HUES6 (cell line): ENCODE measurements around the gene MSANTD1.

Experiments used
- H3K27ac ChIP-seq: 2 replicates; pipeline ENCODE4 v1.7.0; 2013; ENCODE audit warnings: low read depth, mild to moderate bottlenecking, low read length, inconsistent platforms
- H3K27me3 ChIP-seq: 2 replicates; pipeline ENCODE4 v1.6.1; 2013; ENCODE audit warnings: low read length; ENCODE audit not compliant: control insufficient read depth, insufficient read depth
- H3K36me3 ChIP-seq: 2 replicates; pipeline ENCODE4 v1.6.1; 2013; ENCODE audit warnings: low read length; ENCODE audit not compliant: control insufficient read depth, insufficient read depth
- H3K4me1 ChIP-seq: 2 replicates; pipeline ENCODE4 v1.6.1; 2013; ENCODE audit warnings: low read length; ENCODE audit not compliant: control insufficient read depth, insufficient read depth
- H3K4me3 ChIP-seq: 2 replicates; pipeline ENCODE4 v1.5.1; 2013; ENCODE audit warnings: low read depth, low read length
- H3K9ac ChIP-seq: one replicate; pipeline ENCODE4 v1.6.1; 2013; ENCODE audit warnings: mild to moderate bottlenecking, low read length
- H3K9me3 ChIP-seq: 2 replicates; pipeline ENCODE4 v1.6.1; 2013; ENCODE audit warnings: low read depth, low read length; ENCODE audit not compliant: control insufficient read depth, insufficient read depth

Gene MSANTD1

DNA sequence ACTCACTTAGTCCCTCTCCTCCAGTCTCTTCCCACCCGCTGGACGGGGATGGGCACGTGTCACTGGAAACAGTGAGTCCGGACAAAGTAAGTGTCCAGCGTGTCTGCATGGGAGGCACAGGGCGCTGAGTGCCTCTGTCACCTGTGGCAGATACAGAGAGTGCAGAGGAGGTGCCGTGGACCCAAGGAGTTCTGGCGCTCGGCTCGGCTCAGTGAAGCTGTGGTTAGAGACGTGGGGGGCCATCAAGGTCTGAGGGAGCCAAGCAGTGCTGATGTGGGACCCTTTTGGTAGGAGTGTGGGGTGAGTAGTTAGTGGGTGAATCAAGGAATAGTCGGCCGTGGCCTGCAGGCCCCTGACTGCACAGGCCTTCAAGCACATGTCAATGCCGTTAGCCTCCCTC is 40.1 kb upstream of the MSANTD1 start:
- Histone ChIP-seq H3K4me3 (no peak overlapping the region), H3K9ac (no peak overlapping the region), H3K27ac (no peak overlapping the region), H3K27me3 (no peaks in the 10 kb centered on the region), H3K4me1 (no peaks in the 10 kb centered on the region), H3K9me3 (no peaks in the 10 kb centered on the region), H3K36me3 (peaks cover 78% of the 10 kb centered on the region)

DNA sequence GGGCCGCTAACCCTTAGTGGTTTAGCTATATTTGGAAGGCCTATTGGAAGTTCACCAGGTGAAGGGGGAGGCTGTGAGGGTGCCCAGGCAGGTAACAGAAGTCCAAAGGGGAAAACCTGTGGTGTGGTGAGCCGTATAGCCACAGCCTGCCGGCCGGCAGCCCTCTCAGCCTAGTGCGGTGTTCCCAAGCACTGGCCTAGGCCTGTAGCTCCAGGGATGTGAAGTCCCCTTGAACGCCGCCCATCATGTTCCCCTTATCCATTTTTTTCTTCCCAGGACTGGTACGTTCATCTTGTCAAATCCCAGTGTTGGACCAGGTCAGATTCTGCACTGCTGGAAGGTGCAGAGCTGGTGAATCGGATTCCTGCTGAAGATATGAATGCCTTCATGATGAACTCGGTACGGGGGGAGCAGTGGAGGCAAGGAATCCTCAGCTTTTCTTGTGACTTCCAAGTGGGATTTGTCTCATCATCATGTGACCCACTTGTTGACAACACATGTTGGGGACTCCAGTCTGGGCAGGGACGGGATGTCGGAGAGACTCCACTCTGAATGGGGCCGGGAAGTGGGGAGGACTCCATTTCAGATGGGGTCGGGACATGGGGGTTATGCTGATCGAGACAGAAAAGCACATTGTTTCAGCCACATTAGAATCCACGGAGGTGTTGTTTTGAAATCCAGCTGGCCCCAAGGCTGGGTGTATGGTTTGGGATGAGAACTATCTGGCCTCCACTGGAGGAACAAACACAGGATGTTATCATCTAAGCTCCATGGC is 39.2 kb upstream of the MSANTD1 start:
- H3K27me3 ChIP-seq: no peaks in the 10 kb centered on the region
- H3K36me3 ChIP-seq: peaks cover 79% of the 10 kb centered on the region

DNA sequence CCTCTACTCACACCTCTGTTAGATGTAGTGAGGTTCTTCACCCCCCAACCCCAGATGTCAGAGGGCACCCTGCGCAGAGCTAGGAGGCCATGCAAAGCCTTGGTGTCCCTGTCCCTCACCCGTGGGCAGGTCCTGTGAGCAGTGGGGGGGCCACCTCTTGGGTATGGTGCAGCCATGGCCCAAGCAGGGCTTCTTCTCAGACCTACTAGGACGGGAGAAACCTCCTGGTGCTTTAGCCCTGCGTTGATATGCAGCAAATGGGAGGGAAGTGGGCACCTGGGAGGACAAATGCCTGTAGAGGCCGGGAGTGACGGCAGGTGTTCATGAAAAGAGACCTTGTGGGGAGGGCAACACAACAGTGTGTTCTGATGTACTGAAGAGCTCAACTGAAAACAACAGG is 38.5 kb upstream of the MSANTD1 start:
- Histone ChIP-seq H3K27ac (no peak overlapping the region), H3K9me3 (no peaks in the 10 kb centered on the region), H3K9ac (no peak overlapping the region), H3K27me3 (no peaks in the 10 kb centered on the region), H3K4me3 (no peak overlapping the region), H3K4me1 (no peaks in the 10 kb centered on the region), H3K36me3 (peaks cover 86% of the 10 kb centered on the region)

More for the DNA sequence above, 39.2 kb upstream of the MSANTD1 start:
- Histone ChIP-seq H3K9ac (no peak overlapping the region), H3K27ac (no peak overlapping the region), H3K9me3 (no peaks in the 10 kb centered on the region), H3K4me1 (no peaks in the 10 kb centered on the region), H3K4me3 (no peak overlapping the region)

GRCh38 chr4:3211866-3212265 is 37.1 kb upstream of the MSANTD1 start:
- Histone ChIP-seq H3K9ac (no peak overlapping the region), H3K36me3 (peaks cover 88% of the 10 kb centered on the region), H3K9me3 (no peaks in the 10 kb centered on the region), H3K4me1 (no peaks in the 10 kb centered on the region), H3K4me3 (no peak overlapping the region), H3K27me3 (no peaks in the 10 kb centered on the region), H3K27ac (no peak overlapping the region)

DNA sequence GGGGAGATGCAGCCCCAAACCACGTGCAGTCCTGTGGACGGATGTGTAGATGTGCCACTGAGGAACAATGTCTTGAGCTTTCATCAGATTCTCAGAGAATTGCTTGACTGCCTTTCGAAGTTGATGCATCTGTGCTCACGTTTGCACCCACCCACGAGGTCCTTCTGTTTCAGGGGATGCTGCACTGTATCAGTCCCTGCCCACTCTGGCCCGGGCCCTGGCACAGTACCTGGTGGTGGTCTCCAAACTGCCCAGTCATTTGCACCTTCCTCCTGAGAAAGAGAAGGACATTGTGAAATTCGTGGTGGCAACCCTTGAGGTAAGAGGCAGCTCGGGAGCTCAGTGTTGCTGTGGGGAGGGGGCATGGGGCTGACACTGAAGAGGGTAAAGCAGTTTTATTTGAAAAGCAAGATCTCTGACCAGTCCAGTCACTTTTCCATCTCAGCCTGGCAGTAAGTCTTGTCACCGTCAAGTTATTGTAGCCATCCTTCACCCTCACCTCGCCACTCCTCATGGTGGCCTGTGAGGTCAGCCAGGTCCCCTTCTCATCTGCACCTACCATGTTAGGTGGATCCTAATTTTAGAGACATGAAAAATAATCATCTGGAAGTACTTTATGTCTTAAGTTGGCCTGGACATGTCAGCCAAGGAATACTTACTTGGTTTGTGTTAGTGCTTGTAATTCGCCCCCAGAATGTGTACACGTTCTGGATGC is 36.4 kb upstream of the MSANTD1 start:
- no peaks in the 10 kb centered on the region for H3K27me3 ChIP-seq
- peaks cover 88% of the 10 kb centered on the region for H3K36me3 ChIP-seq
- no peak overlapping the region for H3K9ac ChIP-seq
- H3K4me1 ChIP-seq: no peaks in the 10 kb centered on the region
- H3K9me3 ChIP-seq: no peaks in the 10 kb centered on the region
- no peak overlapping the region for H3K4me3 ChIP-seq
- no peak overlapping the region for H3K27ac ChIP-seq

DNA sequence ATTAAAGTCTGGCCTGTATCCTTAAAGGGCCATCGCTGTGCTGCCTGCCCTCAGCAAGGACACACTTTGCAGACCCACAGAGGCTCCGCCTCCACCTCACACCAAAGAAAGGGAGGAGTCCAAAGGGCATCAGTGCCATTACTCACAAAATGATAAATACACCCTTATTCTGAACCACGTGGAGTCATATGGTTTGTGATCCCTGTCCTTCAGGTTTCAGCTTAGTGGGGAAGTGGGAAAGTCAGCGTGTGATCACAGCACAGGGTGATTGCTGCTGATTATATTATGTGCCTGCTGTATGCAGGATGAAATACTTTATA is 35.9 kb upstream of the MSANTD1 start:
- no peak overlapping the region for H3K27ac ChIP-seq
- H3K27me3 ChIP-seq: no peaks in the 10 kb centered on the region
- no peaks in the 10 kb centered on the region for H3K9me3 ChIP-seq
- no peaks in the 10 kb centered on the region for H3K4me1 ChIP-seq
- H3K4me3 ChIP-seq: no peak overlapping the region
- no peak overlapping the region for H3K9ac ChIP-seq
- peaks cover 88% of the 10 kb centered on the region for H3K36me3 ChIP-seq

DNA sequence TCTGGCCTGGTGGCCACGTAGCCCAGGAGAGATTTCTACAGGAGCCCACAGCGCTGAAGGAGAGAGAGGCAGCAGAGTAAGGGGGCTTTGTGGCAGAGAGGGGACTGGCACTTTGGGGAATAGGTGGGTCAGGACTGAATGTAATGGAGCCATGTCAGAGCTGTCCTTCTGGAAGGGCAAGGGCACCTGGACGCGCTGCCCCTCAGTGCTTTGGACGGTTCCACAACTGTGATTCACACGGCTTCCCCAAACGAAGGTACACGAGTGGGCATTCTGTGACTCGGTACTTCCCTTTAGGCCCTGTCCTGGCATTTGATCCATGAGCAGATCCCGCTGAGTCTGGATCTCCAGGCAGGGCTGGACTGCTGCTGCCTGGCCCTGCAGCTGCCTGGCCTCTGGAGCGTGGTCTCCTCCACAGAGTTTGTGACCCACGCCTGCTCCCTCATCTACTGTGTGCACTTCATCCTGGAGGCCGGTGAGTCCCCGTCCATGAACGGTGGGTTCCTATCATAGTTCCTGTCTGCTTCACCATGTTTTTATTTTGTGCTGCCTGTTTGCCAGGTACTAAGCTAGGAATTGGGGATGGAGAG is 35.2 kb upstream of the MSANTD1 start:
- Histone ChIP-seq H3K4me3 (no peak overlapping the region), H3K9me3 (no peaks in the 10 kb centered on the region), H3K9ac (no peak overlapping the region), H3K4me1 (no peaks in the 10 kb centered on the region), H3K27me3 (no peaks in the 10 kb centered on the region), H3K36me3 (peaks cover 86% of the 10 kb centered on the region), H3K27ac (no peak overlapping the region)

GRCh38 chr4:3215256-3215655 is 33.7 kb upstream of the MSANTD1 start:
- Histone ChIP-seq H3K27me3 (no peaks in the 10 kb centered on the region), H3K9ac (no peak overlapping the region), H3K4me3 (no peak overlapping the region), H3K4me1 (no peaks in the 10 kb centered on the region), H3K9me3 (no peaks in the 10 kb centered on the region), H3K27ac (no peak overlapping the region), H3K36me3 (peaks cover 86% of the 10 kb centered on the region)

DNA sequence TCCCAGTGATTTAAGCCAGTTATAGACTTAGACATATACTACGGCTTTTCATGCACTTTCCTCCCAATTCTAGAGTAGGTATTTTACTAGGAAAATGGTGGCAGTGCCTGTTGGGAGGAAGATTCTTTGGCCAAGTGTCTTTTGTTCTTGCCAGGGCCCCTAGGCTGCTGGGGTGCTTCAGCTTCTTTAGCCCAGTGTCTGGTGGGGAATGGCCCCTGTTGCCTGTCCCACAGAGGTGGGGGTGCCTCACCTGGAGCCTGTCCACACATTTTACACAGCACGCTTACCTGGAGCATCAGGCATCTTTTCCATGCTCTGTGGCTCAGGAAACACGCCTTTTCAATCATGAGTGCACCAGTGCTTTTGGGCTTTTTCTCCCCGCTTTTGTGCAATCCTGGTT is 33.2 kb upstream of the MSANTD1 start:
- Histone ChIP-seq H3K4me3 (no peak overlapping the region), H3K27ac (no peak overlapping the region), H3K36me3 (peaks cover 86% of the 10 kb centered on the region), H3K9me3 (no peaks in the 10 kb centered on the region), H3K9ac (no peak overlapping the region), H3K27me3 (no peaks in the 10 kb centered on the region), H3K4me1 (no peaks in the 10 kb centered on the region)

DNA sequence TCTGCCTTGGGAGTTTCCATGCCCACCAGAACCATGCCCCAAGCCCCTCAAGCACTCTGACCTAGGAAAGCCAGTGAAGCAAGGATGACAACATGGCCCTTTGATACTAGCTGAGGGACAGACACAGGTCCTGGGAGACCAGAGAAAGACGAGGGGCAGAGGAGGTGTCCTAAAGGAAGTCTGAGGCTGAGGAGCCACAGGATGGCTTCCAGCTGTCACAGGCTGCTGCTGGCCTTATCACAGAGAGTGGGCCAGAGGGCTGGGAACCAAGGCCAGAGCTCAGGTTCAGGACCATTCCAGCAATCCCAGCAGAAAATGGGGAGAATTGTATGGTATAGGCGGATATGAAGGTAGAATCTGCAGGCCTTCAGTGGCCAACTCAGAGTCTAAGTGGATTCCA is 31.7 kb upstream of the MSANTD1 start:
- H3K9ac ChIP-seq: no peak overlapping the region
- no peak overlapping the region for H3K27ac ChIP-seq
- H3K36me3 ChIP-seq: peaks cover 95% of the 10 kb centered on the region
- no peak overlapping the region for H3K4me3 ChIP-seq
- no peaks in the 10 kb centered on the region for H3K4me1 ChIP-seq
- no peaks in the 10 kb centered on the region for H3K27me3 ChIP-seq
- no peaks in the 10 kb centered on the region for H3K9me3 ChIP-seq

GRCh38 chr4:3217771-3218170 is 31.2 kb upstream of the MSANTD1 start:
- no peaks in the 10 kb centered on the region for H3K4me1 ChIP-seq
- no peak overlapping the region for H3K4me3 ChIP-seq
- H3K27me3 ChIP-seq: no peaks in the 10 kb centered on the region
- H3K27ac ChIP-seq: no peak overlapping the region
- no peak overlapping the region for H3K9ac ChIP-seq
- no peaks in the 10 kb centered on the region for H3K9me3 ChIP-seq
- H3K36me3 ChIP-seq: peaks cover 95% of the 10 kb centered on the region
